HepG2 (cell line): ENCODE results near the gene PLXNA4.

Experiments
- POLR2A ChIP-seq, 2 experiments: IDR thresholded peaks; 2 replicates each; pipeline ENCODE4 v1.6.1; 2011; ENCODE audit warnings: low read depth in 2 of 2, low read length in 2 of 2, mild to moderate bottlenecking in 1 of 2, moderate library complexity in 1 of 2; ENCODE audit not compliant: insufficient read depth in 1 of 2
- RAD21 ChIP-seq: fragments of 450-650 bp; formaldehyde crosslinking; IDR thresholded peaks from 2 replicates; pipeline ENCODE4 v1.5.0; 2020; ENCODE audit warnings: mild to moderate bottlenecking
- RFXAP ChIP-seq: sonication (generic); formaldehyde crosslinking; IDR thresholded peaks from 2 replicates; pipeline ENCODE4 v1.4.0; 2020; ENCODE audit warnings: missing genetic modification reagents, borderline replicate concordance
- SMARCE1 ChIP-seq: fragments of 450-650 bp; IDR thresholded peaks from 2 replicates; pipeline ENCODE4 v1.6.1; 2017; ENCODE audit warnings: borderline replicate concordance
- TF ChIP-seq, protein P1 (sequence below): sonication (generic); formaldehyde crosslinking; IDR thresholded peaks from 2 replicates; pipeline ENCODE4 v1.5.0; 2020; ENCODE audit warnings: mild to moderate bottlenecking, missing genetic modification reagents, moderate library complexity
- TF ChIP-seq, protein P2 (sequence below): IDR thresholded peaks from 2 replicates; pipeline ENCODE4 v1.6.1; 2016; ENCODE audit warnings: control low read depth
- TF ChIP-seq, protein P3 (sequence below): sonication (generic); formaldehyde crosslinking; IDR thresholded peaks from 2 replicates; pipeline ENCODE4 v1.5.1; 2020; ENCODE audit warnings: mild to moderate bottlenecking, missing genetic modification reagents, moderate library complexity

DNA sequence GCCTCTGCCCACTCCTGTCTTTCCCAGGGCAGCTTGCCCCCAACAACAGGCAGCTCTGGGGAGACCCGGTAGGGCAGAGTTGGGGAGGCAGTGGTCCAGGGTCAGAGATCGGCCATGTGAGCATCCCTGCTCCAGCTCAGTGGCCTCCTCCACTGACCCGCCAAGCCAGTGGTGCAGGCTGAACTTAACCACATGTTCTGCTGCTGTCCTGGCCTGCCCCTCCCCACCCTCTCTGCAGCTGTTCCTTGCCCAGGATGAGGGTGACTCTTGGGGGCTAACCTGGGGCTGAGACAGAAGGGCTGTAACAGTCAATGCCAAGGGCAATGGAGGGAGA lies 349.3 kb downstream of the PLXNA4 start:
- TF ChIP-seq RFXAP (no peak), POLR2A (IDR thresholded peaks at IDR 0.05; ENCODE audit: insufficient read depth in 1 of 2, low read depth in 2 of 2, low read length in 2 of 2) (no peak), SMARCE1 (no peak), RAD21 (no peak)
- TF ChIP-seq, protein P1, sequence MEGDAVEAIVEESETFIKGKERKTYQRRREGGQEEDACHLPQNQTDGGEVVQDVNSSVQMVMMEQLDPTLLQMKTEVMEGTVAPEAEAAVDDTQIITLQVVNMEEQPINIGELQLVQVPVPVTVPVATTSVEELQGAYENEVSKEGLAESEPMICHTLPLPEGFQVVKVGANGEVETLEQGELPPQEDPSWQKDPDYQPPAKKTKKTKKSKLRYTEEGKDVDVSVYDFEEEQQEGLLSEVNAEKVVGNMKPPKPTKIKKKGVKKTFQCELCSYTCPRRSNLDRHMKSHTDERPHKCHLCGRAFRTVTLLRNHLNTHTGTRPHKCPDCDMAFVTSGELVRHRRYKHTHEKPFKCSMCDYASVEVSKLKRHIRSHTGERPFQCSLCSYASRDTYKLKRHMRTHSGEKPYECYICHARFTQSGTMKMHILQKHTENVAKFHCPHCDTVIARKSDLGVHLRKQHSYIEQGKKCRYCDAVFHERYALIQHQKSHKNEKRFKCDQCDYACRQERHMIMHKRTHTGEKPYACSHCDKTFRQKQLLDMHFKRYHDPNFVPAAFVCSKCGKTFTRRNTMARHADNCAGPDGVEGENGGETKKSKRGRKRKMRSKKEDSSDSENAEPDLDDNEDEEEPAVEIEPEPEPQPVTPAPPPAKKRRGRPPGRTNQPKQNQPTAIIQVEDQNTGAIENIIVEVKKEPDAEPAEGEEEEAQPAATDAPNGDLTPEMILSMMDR (CRISPR knock-in tag): no peak
- TF ChIP-seq, protein P2, sequence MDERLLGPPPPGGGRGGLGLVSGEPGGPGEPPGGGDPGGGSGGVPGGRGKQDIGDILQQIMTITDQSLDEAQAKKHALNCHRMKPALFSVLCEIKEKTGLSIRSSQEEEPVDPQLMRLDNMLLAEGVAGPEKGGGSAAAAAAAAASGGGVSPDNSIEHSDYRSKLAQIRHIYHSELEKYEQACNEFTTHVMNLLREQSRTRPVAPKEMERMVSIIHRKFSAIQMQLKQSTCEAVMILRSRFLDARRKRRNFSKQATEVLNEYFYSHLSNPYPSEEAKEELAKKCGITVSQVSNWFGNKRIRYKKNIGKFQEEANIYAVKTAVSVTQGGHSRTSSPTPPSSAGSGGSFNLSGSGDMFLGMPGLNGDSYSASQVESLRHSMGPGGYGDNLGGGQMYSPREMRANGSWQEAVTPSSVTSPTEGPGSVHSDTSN (CRISPR knock-in tag): no peak
- TF ChIP-seq, protein P3, sequence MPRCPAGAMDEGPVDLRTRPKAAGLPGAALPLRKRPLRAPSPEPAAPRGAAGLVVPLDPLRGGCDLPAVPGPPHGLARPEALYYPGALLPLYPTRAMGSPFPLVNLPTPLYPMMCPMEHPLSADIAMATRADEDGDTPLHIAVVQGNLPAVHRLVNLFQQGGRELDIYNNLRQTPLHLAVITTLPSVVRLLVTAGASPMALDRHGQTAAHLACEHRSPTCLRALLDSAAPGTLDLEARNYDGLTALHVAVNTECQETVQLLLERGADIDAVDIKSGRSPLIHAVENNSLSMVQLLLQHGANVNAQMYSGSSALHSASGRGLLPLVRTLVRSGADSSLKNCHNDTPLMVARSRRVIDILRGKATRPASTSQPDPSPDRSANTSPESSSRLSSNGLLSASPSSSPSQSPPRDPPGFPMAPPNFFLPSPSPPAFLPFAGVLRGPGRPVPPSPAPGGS (CRISPR knock-in tag): no peak
